Muscle of leg (tissue), 11 donors: ENCODE measurements around the gene PHLDA1. TPM values are rescaled to one million over a fixed set of nuclear protein-coding genes. Genes with fewer than 3 reads are reported as not detected.

Experiments used
- DNase-seq: peaks from one replicate; pipeline ENCODE4 v3.0.0; 2013
- H3K27ac ChIP-seq: one replicate; pipeline ENCODE4 v1.5.1; 2013; ENCODE audit warnings: mild to moderate bottlenecking, low read length, control low read depth
- H3K27me3 ChIP-seq: one replicate; pipeline ENCODE4 v1.6.1; 2013; ENCODE audit warnings: low read length; ENCODE audit not compliant: control insufficient read depth, insufficient read depth
- H3K36me3 ChIP-seq: one replicate; pipeline ENCODE4 v1.6.1; 2013; ENCODE audit warnings: low read length; ENCODE audit not compliant: control insufficient read depth, insufficient read depth
- H3K4me1 ChIP-seq: one replicate; pipeline ENCODE4 v1.6.1; 2013; ENCODE audit warnings: low read length; ENCODE audit not compliant: control insufficient read depth, insufficient read depth
- H3K4me3 ChIP-seq: one replicate; pipeline ENCODE4 v1.5.1; 2013; ENCODE audit warnings: low read length, control low read depth
- H3K9me3 ChIP-seq: replicated peaks from 2 replicates; pipeline ENCODE4 v1.6.1; 2013; ENCODE audit warnings: low read depth, low read length; ENCODE audit not compliant: control insufficient read depth
- WGBS: methylation state at CpG from one replicate; pipeline ENCODE4 v1.1.5; 2013; ENCODE audit warnings: missing lambda C conversion rate; ENCODE audit not compliant: insufficient coverage; 5-methylcytosine and 5-hydroxymethylcytosine counted together
- polyA plus RNA-seq, 8 donors: library from polyadenylated mRNA; unstranded; fragments of 120-200 nt; gene quantifications; one replicate each; pipeline versions ENCODE4 v1.2.1 to v1.2.3, GENCODE V29; 2013; ENCODE audit warnings: inconsistent platforms in 1 of 8, low replicate concordance in 1 of 8; ENCODE audit not compliant: insufficient read length in 8 of 8, insufficient read depth in 1 of 8
- total RNA-seq: library from RNA; stranded (reverse); fragments of 120-200 nt; gene quantifications from one replicate; pipeline ENCODE4 v1.2.4, GENCODE V29; 2013

Gene PHLDA1
- total and polyA plus RNA-seq, 9 donors = 15.3 to 42.0 (median 23.8) TPM

GRCh38 chr12:76029982-76030340 lies 1.6 kb downstream of the PHLDA1 start:
- peak; percentile 65 for DNase-seq
- Histone ChIP-seq H3K9me3 (no peaks in the 10 kb centered on the region), H3K27me3 (peaks cover 3% of the 10 kb centered on the region), H3K27ac (peak overlapping the region; percentile 98), H3K36me3 (peaks cover 3% of the 10 kb centered on the region), H3K4me3 (peak overlapping the region; percentile 87), H3K4me1 (peaks cover 12% of the 10 kb centered on the region)
- WGBS = 0% methylated on average over 9 of the region's 22 CpGs

- peaks cover 3% of the 10 kb centered on the region for H3K27me3 ChIP-seq
- H3K4me1 ChIP-seq = peaks cover 7% of the 10 kb centered on the region
- H3K9me3 ChIP-seq = no peaks in the 10 kb centered on the region
- peak; percentile 58 for DNase-seq
- peak overlapping the region; percentile 98 for H3K27ac ChIP-seq
- 60% methylated on average over 1 of the region's 3 CpGs for WGBS
- peaks cover 3% of the 10 kb centered on the region for H3K36me3 ChIP-seq
- H3K4me3 ChIP-seq = peak overlapping the region; percentile 87
Observed at GRCh38 chr12:76028571-76029277, 2.9 kb downstream of the PHLDA1 start.

- no peaks in the 10 kb centered on the region for H3K9me3 ChIP-seq
- no peak overlapping the region for H3K27ac ChIP-seq
- H3K4me1 ChIP-seq = peaks cover 2% of the 10 kb centered on the region
- peaks cover 3% of the 10 kb centered on the region for H3K36me3 ChIP-seq
- peak; percentile 73 for DNase-seq
- WGBS = no CpG with 5 or more reads among the region's 1 CpG
- no peak overlapping the region for H3K4me3 ChIP-seq
- H3K27me3 ChIP-seq = peaks cover 3% of the 10 kb centered on the region
Observed at GRCh38 chr12:76026643-76027063, 4.9 kb downstream of the PHLDA1 start.

GRCh38 chr12:76025601-76026575 lies 5.7 kb downstream of the PHLDA1 start:
- DNase-seq = no peak
- no peak overlapping the region for H3K4me3 ChIP-seq
- H3K27me3 ChIP-seq = peaks cover 3% of the 10 kb centered on the region
- WGBS = 73% methylated on average over 2 of the region's 7 CpGs
- H3K9me3 ChIP-seq = no peaks in the 10 kb centered on the region
- H3K4me1 ChIP-seq = peaks cover 2% of the 10 kb centered on the region
- peaks cover 3% of the 10 kb centered on the region for H3K36me3 ChIP-seq
- peak overlapping the region; percentile 15 for H3K27ac ChIP-seq

GRCh38 chr12:76024942-76025600 lies 6.5 kb downstream of the PHLDA1 start:
- peaks cover 4% of the 10 kb centered on the region for H3K4me1 ChIP-seq
- no peaks in the 10 kb centered on the region for H3K27me3 ChIP-seq
- no peak overlapping the region for H3K27ac ChIP-seq
- no CpG with 5 or more reads among the region's 3 CpGs for WGBS
- DNase-seq = no peak
- H3K4me3 ChIP-seq = no peak overlapping the region
- no peaks in the 10 kb centered on the region for H3K9me3 ChIP-seq
- H3K36me3 ChIP-seq = peaks cover 3% of the 10 kb centered on the region

- WGBS = 85% methylated on average over 6 of the region's 8 CpGs
- Histone ChIP-seq H3K9me3 (no peaks in the 10 kb centered on the region), H3K27ac (no peak overlapping the region), H3K27me3 (no peaks in the 10 kb centered on the region), H3K36me3 (peaks cover 3% of the 10 kb centered on the region), H3K4me1 (peaks cover 3% of the 10 kb centered on the region), H3K4me3 (no peak overlapping the region)
- no peak for DNase-seq
Observed at GRCh38 chr12:76024102-76024781, 7.3 kb downstream of the PHLDA1 start.

- Histone ChIP-seq H3K27me3 (no peaks in the 10 kb centered on the region), H3K4me1 (peaks cover 3% of the 10 kb centered on the region), H3K4me3 (no peak overlapping the region), H3K36me3 (peaks cover 3% of the 10 kb centered on the region), H3K9me3 (no peaks in the 10 kb centered on the region), H3K27ac (no peak overlapping the region)
- 90% methylated on average over 1 of the region's 2 CpGs for WGBS
- no peak for DNase-seq
Observed at GRCh38 chr12:76023069-76023690, 8.4 kb downstream of the PHLDA1 start.

- no peak overlapping the region for H3K27ac ChIP-seq
- DNase-seq = no peak
- H3K27me3 ChIP-seq = no peaks in the 10 kb centered on the region
- no peaks in the 10 kb centered on the region for H3K9me3 ChIP-seq
- peaks cover 3% of the 10 kb centered on the region for H3K36me3 ChIP-seq
- H3K4me1 ChIP-seq = peaks cover 3% of the 10 kb centered on the region
- no CpG with 5 or more reads among the region's 3 CpGs for WGBS
- H3K4me3 ChIP-seq = no peak overlapping the region
Observed at GRCh38 chr12:76022506-76022905, 9.1 kb downstream of the PHLDA1 start.
